PC-9 (cell line): Measurements from ENCODE around the gene KRTAP9-9.
"Not testable (repeated sequence)": the region's sequence is repeated elsewhere in the genome, so short reads cannot be mapped to it uniquely, and the experiment has no call there.

Source experiments
- CTCF ChIP-seq: fragments of 200-600 bp; sonication (generic); conservative IDR thresholded peaks from 2 replicates; pipeline ENCODE4 v1.6.1; 2017; ENCODE audit warnings: mixed run types, antibody characterized with exemption, mild to moderate bottlenecking, moderate library complexity
- EZH2 ChIP-seq: fragments of 200-600 bp; sonication (generic); IDR thresholded peaks from 2 replicates; pipeline ENCODE4 v1.8.0; 2017; ENCODE audit warnings: antibody characterized with exemption, low read depth

GRCh38 chr17:41232399-41233105 lies 22.6 kb upstream of the KRTAP9-9 start, which contains the start of gene KRTAP9-3:
- TF ChIP-seq EZH2, CTCF: not testable (repeated sequence)
